Limb (tissue), 2 donors: ENCODE data around the gene DHX38.

Experiments used
- DNase-seq, 2 donors: peaks; one replicate each; pipeline ENCODE4 v3.0.0-alpha.2; 2016; ENCODE audit errors: extremely low spot score in 2 of 2

The DHX38 gene

GRCh38 chr16:72120026-72120425 is 26.4 kb downstream of the DHX38 start:
- DNase-seq = no peak

DNA sequence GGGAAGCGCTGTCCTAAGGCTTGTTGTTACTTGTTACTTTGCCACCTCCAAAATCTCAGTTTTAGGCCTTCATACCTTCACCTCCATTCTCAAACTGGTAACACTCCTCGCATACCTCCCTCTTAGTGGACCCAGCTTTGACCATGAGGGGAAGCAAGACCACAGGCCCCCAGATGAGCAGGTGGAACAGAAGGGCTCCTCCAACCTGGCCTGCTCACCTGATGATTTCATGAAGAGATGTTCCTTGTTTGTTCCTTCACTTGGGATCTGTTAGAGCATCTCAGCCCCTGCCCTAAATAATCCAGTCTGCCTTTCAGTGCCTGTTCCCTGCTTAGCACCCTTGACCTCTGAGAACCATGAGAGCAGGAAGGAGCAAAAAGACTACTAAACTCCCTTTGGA is 28.7 kb downstream of the DHX38 start:
- no peak for DNase-seq

- DNase-seq = no peak
These were observed 29.3 kb downstream of the DHX38 start for GRCh38 chr16:72122916-72123315.

GRCh38 chr16:72123426-72123825 is 29.8 kb downstream of the DHX38 start:
- no peak for DNase-seq

GRCh38 chr16:72124148-72124547 is 30.5 kb downstream of the DHX38 start:
- DNase-seq = no peak

DNA sequence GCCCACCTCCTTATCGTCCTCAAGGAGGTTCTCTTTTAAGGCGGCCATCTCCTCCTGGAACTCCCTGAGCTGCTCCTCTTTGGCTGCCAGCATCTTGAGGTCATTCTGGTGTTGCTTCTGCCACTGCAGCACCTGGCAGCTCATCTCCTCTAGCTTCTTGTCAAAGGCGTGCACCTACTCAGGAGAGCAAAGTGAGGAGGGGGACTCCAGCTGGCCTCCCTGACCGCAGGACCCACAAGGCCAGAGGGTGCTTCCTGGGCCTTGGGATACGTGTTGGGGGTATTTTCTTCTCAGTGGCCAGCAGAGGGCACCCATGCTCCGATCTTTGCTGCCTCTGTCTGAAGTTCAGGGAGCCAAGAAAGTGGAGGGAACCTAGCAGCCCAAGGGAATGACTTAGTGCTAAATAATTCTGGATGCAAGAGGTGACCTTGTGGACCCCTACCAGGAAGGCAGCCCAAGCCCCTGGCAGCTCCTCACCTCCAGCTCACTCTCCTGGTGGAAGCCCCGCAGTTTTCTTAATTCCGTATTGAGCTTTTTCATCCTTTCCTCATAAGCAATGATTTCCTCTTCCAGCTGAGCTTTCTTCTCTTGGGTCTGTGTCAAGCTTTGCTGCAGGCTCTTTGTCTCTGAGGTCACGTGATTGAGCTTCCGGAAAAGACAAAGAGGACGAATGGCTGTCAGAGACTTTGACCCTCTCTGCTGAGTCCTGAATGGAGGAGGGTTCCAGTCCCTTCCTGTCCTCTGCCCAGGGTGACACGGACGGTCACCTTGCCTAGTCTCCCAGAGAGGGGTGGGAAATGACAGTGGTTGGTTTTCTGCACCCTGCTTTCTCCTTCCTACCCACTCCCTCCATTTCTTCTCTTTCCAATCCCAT is 31.4 kb downstream of the DHX38 start:
- DNase-seq = peak; percentile 74 to 84

GRCh38 chr16:72125635-72126428 is 32.2 kb downstream of the DHX38 start:
- DNase-seq = no peak

DNA sequence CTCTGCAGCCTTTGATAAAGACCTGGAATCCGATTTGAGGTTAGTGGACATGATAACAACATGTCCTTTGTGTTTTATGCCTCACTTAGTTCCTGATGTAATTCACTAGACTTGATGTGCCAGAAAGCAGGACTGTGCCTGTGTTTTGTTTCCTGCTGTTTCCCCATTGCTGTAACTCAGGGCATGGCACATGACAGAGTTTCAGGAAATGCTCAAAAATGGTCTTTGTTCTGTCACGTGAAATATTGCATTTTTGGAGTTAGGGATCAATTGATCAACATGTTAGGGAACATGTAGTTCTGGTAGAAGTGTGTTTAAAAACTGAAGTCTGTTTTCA is 32.8 kb downstream of the DHX38 start:
- no peak for DNase-seq

- no peak for DNase-seq
These were observed 35.1 kb downstream of the DHX38 start for GRCh38 chr16:72128701-72129100.

- no peak for DNase-seq
These were observed 36.5 kb downstream of the DHX38 start for GRCh38 chr16:72129976-72130656.

DNA sequence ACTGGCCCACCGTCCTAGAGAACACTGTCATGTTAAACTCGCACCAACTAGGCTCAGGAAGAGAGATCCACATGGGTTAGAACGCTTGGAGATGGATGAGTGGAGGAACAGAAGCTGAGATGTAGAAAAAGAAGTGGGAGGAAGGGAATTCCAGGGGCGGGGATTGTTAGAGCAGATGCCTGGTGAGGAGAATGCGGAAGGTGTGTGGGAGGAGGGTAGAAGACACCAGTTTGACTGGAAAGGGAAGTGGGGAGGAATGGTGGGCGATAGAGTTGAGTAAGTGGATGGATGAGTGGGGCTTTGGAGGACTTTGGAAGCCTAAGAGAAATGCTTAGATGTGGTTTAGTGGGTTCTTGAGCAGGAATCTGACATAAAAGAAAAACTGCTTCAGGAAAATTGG is 37.4 kb downstream of the DHX38 start:
- DNase-seq = no peak

DNA sequence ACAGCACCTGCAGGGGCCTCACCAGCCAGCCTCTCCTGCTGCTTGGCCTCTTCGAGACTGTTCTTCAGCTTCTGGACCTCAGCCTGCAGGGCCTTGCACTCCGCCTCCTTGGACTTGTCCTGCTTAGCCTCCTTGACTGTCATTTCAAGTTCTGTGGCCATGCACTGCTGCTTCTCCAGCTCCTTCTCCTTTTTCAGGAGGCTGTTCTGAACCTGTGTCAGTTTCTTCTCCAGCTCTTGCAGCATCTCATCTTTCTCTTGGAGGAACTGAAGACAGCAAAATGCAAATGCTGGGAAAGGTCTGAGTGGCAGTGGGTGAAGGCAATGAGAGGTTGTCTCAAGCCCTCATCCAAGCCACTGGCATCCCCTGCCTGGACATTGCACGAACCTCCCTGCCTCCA is 39.1 kb downstream of the DHX38 start:
- no peak for DNase-seq

DNA sequence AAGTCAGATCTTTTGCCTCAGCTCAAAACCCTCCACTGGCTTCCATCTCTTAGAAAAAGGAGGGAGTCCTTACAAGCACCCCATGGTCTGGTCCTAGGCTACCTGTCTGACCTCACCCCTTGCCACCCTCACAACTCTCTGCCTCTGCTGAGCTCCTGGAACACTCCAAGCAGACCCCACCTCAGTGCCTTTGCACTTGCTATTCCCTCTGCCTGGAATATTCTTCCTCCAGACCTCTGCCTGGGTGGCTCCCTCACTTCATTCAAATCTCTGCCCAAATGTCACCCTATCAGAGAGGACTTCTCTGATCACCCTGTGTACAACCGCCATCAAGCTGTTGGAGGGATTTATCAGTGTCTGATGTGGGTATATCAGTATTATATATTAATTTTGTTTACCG is 40.9 kb downstream of the DHX38 start:
- DNase-seq = no peak

GRCh38 chr16:72137380-72138063 is 43.9 kb downstream of the DHX38 start:
- no peak for DNase-seq

DNA sequence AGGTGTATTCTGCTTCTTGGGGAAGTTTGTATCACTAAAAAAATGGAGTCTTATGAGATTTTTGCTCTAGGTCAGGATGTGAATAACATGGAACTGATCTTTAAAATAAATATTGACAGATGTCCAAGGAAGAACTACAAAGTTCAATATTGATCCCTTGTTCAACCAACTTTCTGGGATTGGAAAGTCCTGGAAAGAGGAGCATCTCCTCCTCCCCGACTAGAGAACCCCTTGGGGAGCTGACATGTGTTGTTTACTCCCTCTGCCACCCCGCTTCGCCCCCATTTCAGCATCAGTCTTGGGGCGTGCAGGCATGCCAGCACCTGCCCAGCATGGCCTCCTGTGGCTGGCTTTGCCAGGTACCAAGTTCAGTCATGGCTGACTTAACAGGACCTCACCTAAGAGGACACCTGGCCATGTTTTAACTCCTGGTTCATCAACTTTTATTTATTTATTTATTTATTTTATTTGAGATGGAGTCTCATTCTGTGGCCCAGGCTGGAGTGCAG is 44.5 kb downstream of the DHX38 start:
- no peak for DNase-seq

DNA sequence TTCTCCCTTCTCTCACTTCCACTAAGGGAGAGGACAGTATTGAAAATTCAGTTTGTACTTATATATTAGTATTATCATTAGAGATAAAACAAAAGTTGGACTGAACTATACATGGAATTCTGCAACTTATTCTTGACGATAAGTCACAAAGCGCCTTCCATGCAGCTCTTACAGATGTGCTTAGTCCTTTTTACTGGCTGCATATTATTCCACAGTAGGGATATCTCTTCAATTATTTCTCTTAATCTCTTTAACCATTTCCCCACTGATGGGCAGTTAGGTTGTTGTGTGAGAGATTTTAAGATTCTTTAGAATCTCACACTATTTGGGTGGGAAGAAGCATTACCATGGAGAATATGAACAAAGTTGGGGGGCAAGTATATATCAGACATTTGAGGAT is 46.3 kb downstream of the DHX38 start:
- DNase-seq = no peak

DNA sequence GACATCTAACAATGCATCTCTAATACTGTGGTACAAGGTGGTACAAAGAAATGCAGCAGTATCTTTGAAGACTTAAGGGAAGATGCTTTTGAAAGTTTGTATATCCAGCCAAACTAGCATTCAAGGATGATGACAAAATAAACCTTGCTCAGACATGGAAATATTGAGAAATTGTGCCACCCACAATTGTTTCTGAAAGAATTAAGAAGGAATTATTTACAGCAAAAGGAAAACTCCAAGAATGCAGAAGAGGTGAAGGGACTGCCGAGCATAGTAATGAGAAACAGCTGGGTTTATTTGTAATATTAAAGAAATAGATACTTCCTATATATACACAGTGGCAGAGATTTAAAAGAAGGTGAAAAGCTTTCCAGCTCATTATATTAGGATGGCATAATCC is 48.8 kb downstream of the DHX38 start:
- no peak for DNase-seq

GRCh38 chr16:72149676-72150464 is 56.2 kb downstream of the DHX38 start:
- DNase-seq = no peak

GRCh38 chr16:72159386-72159785 is 65.7 kb downstream of the DHX38 start:
- no peak for DNase-seq

GRCh38 chr16:72159801-72160200 is 66.2 kb downstream of the DHX38 start:
- no peak for DNase-seq
